Stimulated activated CD8-positive, alpha-beta memory T cell treated with anti-CD3 and anti-CD28 coated beads, Interleukin-12 subunit alpha, Interleukin-12 subunit beta, amount 100 ng/mL, for 24 hours (primary cell): ENCODE data around the gene ZNF454.

Experiments
- DNase-seq: peaks from one replicate; pipeline ENCODE4 v3.0.0-alpha.2; 2020; ENCODE audit errors: extremely low read depth

ZNF454 gene

DNA sequence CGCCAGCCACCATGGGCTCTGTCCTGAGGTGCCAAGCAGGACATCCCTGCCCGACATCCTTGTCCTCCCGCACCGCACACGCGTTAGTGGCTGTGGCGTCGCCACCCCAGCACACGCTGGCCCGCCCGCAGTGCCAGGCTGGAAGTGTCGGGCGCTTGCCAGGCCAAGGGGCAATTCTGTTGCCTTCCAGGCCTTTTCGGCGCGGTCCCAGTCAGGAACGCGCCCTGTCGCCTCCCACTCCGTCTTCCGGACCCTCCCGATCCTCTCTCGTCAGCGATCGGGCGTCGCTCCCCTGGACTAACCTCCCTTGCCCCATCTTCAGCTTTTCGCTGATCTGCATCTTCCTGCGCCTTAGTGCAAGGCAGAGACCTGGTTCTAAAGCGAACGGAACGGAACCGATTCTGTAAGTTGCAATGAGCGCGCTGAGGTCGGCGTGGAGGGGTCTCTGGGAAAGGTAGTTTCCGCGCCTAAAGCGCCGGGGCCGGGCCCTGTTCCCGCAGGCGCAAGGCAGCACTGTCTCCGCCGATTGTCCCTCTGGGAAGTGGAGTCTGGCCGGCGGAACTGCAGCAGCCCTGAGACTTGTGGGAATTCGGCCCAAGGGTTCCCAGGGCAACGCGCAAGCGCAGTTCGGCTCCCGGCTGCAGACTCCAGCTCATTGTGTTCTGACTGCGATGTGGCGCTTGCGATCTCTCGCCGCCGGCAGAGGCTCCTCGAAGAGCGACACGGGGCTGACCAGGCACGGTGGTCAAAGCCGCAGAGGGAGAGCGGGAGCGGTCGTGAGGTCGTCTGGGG is at the start of gene ZNF454:
TSS of gene ZNF454 (plus strand) at position 630 of the 792 bp plus-strand sequence. CDS start 1,594 bp downstream, outside the sequence.
- no peak for DNase-seq

DNA sequence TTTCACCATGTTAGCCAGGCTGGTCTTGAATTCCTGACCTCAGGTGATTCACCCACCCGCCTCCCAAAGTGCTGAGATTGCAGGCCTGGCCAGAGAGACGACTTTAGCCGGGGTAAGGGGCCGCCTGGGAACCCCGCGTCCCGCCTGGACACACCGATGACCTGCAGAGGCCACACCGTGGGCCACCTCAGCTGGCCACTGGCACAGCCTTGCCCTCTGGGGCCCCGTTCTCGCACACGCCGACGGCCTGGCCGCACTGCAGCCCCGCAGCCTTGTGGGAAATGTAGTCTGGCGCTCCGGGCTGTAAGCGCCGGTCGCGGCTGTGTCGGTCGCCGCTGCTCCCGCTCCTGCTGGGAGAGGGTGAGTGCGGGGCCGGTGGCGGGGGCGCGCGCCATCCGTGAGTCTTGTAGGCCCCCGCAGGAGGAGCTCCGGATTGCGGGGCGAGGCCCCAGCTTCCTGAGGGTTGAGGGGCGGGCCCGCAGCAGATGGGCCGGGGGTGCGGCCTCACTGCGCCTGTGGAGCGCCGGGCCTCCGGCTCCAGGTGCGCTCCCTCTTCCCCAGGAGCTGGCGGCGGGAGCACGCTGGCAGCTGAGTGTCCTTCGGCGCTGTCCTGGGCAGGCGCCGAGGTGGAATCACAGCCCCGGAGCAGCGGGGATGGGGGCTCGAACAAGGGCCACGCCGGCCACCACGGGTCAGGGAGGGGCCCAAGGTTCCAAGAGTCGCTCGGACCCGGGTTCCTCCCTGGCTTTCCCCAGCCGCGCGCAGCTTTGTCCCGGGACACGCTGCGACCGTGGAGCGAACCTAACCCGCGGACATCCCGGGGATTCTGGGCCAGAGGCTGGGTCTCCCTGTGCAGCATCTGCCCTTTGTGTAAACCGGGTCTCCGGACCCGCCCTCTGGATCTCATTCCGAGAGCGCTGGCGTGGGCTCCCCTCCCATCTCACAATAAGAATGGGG is 45.1 kb upstream of the ZNF454 start, which contains the start of gene ZFP2:
TSS of gene ZFP2 (plus strand) at position 299 of the 957 bp plus-strand sequence. CDS start 35,401 bp downstream, outside the sequence.
- DNase-seq: no peak

DNA sequence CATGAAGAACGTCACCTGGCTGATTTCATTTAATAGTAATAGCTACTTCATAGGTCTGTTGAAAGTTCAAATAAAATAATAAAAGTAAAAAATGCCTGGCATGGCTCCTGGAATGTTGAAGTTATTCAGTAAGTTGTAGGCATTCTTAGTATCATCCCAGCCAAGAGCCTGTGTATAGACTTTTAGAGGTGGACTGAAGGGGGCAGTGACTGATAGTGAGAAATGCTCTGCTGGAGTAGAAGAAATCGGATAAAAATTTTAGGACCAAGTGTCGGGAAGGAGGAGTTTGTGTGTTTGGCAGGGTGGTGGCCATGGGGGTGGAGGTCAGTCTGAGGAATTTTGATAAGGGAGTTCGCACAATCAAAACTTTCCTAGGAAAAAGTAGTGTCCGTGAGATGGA is 41.7 kb upstream of the ZNF454 start:
- DNase-seq: no peak

DNA sequence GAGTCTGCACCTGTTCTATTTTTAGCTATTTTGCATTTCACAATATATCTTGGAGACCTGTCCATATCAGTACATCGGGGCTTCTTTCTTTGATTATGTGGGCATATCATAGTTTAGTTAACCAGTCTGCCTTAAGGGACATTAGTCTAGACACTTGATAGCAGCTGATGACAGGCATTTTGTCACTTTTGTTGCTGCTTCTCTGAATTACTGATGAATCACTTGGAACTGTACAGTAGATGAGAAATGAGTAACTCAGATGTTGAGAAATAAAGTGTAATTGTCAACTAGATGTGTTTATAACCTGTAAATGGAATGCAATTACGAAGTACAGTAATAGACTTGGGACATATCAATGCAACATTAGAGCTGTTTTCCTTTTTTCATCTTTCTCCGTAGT is 38.1 kb upstream of the ZNF454 start:
- no peak for DNase-seq

DNA sequence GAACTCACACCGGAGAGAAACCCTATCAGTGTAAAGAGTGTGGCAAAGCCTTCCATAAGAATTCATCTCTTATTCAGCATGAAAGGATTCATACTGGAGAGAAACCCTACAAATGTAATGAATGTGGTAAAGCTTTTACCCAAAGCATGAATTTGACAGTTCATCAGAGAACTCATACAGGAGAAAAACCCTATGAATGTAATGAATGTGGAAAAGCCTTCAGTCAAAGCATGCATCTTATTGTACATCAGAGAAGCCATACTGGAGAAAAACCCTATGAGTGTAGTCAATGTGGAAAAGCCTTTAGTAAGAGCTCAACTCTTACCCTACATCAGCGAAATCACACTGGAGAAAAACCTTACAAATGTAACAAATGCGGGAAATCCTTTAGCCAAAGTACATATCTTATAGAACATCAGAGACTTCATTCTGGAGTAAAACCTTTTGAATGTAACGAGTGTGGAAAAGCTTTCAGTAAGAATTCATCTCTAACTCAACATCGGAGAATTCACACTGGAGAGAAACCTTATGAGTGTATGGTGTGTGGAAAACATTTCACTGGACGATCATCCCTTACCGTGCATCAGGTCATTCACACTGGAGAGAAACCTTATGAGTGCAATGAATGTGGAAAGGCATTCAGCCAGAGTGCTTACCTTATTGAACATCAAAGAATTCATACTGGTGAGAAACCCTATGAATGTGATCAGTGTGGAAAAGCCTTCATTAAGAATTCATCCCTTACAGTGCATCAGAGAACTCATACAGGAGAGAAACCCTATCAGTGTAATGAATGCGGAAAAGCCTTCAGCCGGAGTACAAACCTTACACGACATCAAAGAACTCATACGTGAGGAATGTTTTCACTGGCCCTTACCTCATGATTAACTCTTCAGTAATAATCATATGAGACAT is 8.9 kb upstream of the ZNF454 start:
- no peak for DNase-seq

DNA sequence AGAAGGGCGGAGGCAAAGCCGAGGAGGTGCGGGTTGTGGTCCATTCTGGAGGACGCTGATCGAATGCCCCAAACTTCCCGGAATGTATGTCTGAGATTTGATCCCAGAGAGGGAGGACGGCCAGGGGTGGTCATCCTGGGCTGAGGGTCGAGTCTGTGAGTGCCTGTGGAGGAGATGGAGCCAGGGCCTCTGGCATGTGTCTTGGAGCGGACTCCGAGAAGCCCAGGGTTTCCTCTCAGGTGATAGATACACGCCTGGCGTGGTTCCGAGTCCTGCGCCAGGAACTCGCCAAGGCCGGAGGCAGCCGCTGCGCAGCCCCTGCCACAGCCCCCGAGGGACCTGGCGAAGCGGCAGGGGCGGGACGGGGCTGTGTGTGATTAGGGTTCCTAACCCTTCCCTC is 363 bp downstream of the ZNF454 start:
- no peak for DNase-seq

DNA sequence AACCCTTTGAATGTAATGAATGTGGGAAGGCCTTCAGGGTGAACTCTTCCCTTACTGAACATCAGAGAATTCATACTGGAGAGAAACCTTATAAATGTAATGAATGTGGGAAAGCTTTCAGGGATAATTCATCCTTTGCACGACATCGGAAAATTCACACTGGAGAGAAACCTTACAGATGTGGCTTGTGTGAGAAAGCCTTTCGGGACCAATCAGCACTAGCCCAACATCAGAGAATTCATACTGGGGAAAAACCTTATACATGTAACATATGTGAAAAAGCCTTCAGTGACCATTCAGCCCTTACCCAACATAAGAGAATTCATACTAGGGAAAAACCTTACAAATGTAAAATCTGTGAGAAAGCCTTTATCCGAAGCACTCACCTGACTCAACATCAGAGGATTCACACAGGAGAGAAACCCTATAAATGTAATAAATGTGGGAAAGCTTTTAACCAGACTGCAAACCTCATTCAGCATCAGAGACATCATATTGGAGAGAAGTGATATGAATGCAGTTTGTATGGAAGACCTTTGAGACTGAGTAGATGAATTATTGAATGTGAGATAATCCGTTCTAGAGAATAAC is 24.6 kb downstream of the ZNF454 start:
- DNase-seq: no peak

DNA sequence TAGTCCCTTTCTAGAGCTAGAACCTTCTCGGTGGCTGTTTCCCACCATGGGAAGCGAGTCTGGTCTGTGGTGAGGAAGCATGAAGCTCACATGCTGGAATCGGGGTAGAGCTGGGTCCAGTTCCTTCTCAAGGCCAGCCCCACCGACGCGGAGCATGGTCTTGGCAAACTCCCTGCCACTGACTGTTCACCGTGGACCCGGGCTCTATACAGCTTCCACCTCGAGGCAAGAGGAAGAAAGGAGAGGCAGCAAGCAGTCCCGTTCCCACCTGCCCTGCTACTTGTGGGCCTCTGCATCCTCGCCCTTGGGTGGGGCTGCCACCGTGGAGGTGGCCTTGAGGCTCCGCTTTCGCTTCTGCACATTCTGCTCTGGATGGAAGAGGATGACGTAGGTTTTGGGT is 40.4 kb downstream of the ZNF454 start:
- no peak for DNase-seq

DNA sequence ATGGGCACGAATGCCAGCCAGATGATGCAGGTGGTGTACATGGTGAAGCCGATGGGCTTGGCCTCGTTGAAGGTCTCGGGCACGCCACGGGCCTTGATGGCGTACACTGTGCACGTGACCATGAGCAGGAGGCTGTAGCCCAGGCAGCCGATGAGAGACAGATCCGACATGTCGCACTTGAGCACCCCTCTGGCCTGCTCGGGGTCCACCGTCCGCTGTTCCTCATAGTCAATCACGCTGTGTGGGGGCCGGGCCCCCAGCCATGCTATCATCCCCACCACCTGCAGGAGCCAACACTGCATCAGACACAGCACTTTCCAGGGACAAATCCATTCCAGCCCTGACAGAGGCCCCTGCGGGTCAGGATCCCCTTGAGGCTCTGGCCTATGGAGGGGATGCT is 41.9 kb downstream of the ZNF454 start:
- DNase-seq: no peak

DNA sequence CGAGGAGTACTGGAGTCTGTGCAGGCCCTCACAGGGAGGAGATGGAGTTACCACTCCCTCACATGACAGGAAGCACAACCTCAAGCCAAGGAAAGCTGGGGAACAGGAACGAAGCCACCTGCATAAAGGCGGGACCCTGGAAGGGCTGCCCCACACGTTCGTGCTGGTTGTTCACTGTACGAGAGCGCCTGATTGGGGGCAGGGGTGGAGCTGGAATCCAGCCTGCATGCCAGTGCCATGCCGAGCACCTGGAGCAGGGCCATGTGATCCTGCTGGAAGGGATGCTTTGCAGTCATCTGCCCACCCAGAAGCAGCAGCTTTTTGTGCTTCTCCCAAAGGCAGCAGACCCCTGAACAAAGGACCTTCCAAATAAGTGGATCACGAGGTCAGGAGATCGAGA is 42.7 kb downstream of the ZNF454 start:
- no peak for DNase-seq

DNA sequence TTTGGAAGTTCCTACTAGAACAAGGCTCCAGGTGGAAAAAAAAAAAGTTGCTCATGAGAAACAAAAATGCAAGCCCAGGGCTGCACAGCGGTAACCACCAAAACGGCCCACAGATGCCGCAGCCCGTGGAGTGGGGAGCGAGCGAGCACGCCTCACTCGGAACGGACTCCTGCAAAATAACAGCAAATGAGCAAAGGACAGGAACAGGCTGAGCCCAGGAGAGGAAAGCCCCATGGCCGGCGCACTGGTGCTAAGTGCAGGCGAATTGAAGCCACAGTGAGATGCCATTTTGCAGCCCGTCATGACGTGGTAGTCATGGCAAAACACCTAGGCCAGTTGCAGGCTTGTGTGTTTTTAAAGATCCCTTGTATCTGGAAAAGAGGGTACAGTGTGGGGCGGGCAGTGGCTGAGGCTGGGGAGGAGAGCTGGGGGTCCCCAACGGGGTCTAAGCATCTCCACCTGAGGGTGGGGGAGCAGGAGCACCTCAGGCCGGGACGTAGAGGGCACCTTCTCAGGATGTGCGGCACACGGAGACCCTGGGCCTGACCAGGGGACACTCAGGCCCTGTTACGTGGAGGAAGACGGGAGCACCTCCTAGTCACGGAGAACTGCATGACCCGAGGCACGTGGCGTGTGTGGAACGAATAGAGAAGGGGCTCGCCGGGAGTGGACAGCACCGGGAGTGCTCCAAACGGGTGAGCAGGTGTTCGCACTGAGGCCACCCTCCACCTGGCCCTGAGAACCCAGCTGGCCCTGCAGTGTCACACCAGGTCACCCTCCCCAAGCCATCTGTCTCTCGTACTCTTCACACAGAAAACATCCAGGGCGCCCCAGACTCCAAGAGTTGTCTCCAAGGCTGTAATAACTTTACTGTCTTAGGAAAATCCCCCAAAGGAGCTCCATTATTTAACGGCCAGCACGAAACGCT is 43.4 kb downstream of the ZNF454 start:
- no peak for DNase-seq

DNA sequence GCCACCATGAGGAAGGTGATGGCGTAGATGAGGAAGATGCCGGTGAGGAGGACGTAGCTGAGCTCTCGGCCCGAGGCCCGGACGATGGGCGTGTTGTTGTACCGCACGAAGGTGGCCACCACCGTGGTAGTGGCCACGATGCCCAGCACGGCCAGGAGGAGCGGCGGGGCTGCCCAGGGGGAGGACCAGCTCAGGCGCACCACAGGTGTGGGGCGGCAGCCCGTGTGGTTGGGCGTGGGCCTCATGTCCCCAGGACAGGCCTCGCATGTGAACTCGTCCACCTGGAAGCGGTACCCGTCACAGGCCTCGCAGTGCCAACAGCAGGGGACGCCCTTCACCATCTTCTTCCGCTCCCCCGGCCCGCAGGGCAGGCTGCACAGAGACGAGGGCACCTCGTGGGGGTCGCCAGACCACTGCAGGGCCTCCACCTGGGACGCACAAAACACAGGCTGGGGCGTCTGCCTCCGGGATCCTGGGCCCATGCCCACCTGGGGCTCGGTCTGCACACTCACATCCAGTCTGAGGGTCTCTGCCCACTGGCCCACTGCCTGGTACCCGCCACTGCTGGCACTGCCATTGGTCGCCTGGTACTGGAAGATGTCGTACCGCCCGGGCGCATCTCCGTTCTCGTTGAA is 45.4 kb downstream of the ZNF454 start:
- no peak for DNase-seq

DNA sequence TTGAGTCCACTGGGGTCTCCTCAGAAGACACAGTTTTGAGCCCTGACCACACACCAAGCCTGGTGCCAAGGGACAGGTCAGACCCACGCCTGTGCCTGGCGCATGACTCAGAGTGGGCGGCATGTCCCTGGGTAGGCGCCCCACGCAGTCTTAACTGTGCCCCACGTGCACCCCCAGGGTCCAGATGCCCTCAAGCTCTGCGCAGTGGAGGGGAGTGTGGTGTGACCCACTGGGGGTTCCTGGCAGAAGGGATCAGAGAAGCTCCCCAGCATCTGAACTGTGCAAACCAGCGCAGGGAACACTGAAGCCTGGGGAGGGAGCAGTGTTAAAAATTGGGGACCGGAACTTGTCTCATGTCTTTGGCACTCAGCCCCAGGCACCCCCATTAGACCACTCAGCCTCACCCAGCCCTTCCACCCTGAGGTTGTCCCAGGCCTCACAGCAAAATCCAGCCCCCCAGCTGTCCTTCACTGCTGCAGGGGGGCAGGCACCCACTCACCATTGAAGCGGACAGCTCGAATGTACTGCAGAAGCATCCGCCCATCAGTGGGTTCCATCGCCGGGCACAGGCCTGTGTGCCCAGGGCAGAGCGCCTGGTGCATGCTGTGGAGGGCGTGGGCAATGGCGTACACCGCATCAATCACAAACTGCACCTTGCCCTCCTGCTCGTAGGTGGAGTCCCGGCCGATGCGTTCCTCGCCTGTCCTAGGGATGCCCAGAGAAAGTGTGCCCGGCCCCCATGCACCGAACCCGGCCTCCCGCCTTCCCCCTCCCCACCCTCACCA is 47.6 kb downstream of the ZNF454 start:
- no peak for DNase-seq

DNA sequence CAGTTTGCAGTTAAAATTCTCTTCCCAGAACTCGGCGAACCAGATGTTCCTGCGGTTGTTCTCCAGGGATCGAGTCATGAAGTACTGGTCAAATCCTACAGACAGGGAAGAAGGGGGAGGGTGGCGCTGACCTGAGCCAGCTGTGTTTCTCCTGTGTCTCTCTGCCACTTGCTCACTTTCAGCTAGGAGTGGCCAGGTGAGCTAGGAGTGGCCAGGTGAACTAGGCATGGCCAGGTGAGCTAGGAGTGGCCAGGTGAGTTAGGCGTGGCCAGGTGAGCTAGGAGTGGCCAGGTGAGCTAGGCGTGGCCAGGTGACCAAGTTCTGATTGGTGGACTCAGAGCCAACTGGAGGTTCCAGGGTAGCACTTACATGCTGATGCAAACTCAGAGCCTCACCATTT is 48.3 kb downstream of the ZNF454 start:
- no peak for DNase-seq

DNA sequence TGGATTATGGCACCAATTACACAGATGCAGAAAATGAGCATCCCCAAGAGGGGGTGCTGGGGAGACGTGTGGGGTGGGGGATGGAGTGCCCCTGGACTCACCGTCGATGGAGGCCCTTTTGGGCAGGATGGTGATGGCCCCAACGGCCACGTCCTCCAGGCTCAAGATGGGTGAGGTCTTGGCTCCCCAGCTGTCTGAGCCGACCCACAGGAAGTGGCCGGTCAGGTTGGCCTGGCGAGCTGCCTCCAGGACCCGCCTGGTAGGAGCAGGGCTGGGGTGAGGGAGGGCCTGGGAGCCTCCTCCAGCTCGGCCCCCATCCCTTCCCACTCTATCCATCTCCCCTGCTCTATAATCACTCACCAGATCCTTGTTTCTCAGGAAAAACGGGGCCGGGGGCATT is 49.5 kb downstream of the ZNF454 start:
- DNase-seq: no peak

DNA sequence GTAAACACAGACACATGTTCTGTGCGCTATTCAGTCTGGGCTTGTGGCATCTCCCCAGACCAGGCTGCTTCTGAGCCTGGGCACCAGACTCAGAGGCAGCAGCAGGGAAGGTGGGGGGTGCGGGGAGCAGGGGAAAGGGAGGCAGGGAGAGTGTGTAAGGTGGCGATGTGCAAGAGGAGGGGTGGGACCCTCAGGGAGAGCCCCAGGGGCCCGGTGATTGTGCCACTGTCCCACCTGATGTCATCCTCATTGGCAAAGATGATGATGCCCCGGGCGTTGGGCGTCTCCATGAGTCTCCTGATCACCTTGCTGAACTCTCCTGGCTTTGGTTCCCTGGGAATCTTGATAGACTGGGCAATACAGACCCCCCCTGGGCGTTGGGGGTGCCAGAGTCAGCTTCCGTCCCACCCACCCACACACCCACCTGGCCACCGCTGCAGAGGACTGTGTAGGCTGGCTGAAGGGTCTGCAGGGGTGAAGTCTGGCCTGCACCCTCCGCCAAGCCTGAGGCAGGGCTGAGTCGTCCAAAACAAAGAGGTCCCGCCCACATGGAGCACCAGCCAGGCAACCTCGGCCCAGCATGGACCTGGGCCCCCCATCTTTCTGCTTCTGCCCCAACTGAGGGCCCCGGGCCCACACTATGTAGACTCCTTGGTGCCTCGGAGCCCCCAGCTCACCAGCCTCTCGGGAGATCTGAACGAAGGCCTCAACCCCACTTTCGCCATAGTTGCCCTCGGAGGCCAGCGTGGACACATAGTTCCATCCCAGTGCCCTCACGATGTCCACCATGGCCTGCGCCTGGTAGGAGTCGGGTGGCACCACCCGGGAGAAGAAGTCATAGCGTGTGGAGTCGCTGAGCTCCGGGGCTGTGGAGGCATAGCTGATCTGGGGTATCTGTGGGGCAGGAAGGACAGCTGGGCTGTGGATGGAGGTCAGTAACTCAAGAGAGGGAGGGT is 50.5 kb downstream of the ZNF454 start:
- no peak for DNase-seq

DNA sequence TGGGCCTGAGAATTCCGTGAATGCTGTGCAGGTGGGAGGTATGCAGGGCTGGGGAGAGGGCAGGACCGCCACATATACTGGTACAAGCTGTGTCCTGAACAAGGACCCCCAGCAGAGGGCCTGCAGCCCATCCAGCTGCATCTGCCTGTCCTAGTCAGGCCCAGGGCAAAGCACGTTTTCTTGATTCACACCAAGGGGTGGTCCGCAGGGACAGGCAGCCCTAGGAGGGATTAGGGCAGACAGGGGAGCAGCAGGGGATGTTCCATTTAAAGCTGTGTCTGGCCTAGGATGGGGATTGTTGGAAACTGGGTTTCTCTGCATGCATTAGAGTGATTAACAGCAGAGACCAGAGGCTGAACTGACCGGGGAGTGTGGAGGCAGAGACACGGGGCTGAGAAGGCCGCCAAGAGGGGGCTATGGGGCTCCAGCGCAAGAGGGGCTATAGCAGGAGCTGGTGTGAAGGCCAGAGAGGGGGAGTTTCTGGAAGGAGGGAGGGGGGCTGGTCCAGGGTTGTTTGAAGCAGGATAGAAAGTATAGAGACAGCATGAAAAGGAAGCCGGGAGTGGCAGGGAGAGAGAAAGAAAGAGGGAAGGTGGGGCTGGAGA is 51.4 kb downstream of the ZNF454 start:
- no peak for DNase-seq
